Measurements from ENCODE around the gene IL32. TPM values are rescaled to one million over a fixed set of nuclear protein-coding genes. Genes with fewer than 3 reads are reported as not detected.
"Not testable (repeated sequence)": the region's sequence is repeated elsewhere in the genome, so short reads cannot be mapped to it uniquely, and the experiment has no call there.

The IL32 gene
- polyA plus RNA-seq, 1 experiment: 30.3 TPM

GRCh38 chr16:3066440-3066748 lies 954 bp downstream of the IL32 start:
- H3K4me3 ChIP-seq (ENCODE audit: low read depth, low read length): peak overlapping the region; percentile 51
- ChIA-PET POLR2A (no interaction called here), CTCF (interaction anchor here (1.1 kb wide), 1 partner anchor 35 kb away, joined by 3 read pairs; no protein-coding TSS in a partner anchor)
- no peak overlapping the region for H3K27ac ChIP-seq (ENCODE audit: low read depth, low read length)
- DNase-seq (ENCODE audit: low read depth, low spot score): no peak
- TF ChIP-seq CTCF (IDR thresholded peaks at IDR 0.05; ENCODE audit: low read depth, low read length): no peak
- H3K27me3 ChIP-seq (ENCODE audit: control insufficient read depth, insufficient read depth, low read length): no peaks in the 10 kb centered on the region
- no peaks in the 10 kb centered on the region for H3K9me3 ChIP-seq (ENCODE audit: control insufficient read depth, insufficient read depth, low read length)

DNA sequence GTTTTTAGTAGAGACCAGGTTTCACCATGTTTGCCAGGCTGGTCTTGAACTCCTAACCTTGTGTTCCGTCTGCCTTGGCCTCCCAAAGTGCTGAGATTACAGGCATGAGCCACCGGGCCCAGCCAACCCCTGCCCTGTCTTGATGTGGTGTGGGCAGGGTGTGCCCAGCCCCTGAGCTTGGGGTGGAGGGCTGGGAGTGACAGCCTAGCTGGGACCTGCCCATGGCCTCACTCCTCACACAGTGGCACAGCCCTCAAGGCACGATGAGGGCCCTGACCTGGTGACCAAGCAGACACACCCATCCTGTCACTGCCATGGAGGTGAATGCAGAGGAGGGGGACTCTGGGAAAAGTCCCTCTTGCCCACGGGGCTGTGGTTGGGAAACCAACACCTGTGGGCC lies 3.0 kb downstream of the IL32 start:
- ChIA-PET CTCF (no interaction called here), POLR2A (interaction anchor here (0.5 kb wide), 1 partner anchor 1390 kb away, joined by 5 read pairs; no protein-coding TSS in a partner anchor)
- TF ChIP-seq CTCF (IDR thresholded peaks at IDR 0.05; ENCODE audit: low read depth, low read length): no peak
- H3K27ac ChIP-seq (ENCODE audit: low read depth, low read length): no peak overlapping the region
- no peaks in the 10 kb centered on the region for H3K9me3 ChIP-seq (ENCODE audit: control insufficient read depth, insufficient read depth, low read length)
- no peak overlapping the region for H3K4me3 ChIP-seq (ENCODE audit: low read depth, low read length)
- no peak for DNase-seq (ENCODE audit: low read depth, low spot score)
- H3K27me3 ChIP-seq (ENCODE audit: control insufficient read depth, insufficient read depth, low read length): no peaks in the 10 kb centered on the region

- H3K4me3 ChIP-seq (ENCODE audit: low read depth, low read length); CTCF ChIA-PET; POLR2A ChIA-PET; H3K27ac ChIP-seq (ENCODE audit: low read depth, low read length); H3K9me3 ChIP-seq (ENCODE audit: control insufficient read depth, insufficient read depth, low read length); H3K27me3 ChIP-seq (ENCODE audit: control insufficient read depth, insufficient read depth, low read length); DNase-seq (ENCODE audit: low read depth, low spot score): not testable (repeated sequence)
These were observed 3.7 kb downstream of the IL32 start for GRCh38 chr16:3069146-3069545.

DNA sequence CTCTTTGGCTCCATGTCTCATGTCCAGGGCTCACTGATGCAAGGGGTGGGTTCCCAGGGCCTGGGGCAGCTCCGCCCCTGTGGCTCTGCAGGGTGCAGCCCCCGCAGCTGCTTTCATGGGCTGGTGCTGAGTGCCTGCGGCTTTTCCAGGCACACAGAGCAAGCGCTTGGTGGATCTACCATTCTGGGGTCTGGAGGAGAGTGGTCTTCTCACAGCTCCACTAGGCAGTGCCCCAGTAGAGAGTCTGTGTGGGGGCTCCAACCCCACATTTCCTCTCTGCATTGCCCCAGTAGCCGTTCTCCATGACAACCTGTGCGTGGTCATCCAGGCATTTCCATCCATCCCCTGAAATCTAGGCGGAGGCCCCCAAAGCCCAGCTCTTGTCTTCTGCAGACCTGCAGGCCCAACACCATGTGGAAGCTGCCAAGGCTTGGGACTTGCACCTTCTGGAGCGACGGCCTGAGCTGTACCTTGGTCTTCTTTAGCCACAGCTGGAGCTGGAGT lies 5.2 kb downstream of the IL32 start:
- H3K4me3 ChIP-seq (ENCODE audit: low read depth, low read length): no peak overlapping the region
- CTCF ChIA-PET: no interaction called here
- no peak for TF ChIP-seq CTCF (IDR thresholded peaks at IDR 0.05; ENCODE audit: low read depth, low read length)
- no peak overlapping the region for H3K27ac ChIP-seq (ENCODE audit: low read depth, low read length)
- DNase-seq (ENCODE audit: low read depth, low spot score): no peak
- POLR2A ChIA-PET: no interaction called here
- no peaks in the 10 kb centered on the region for H3K27me3 ChIP-seq (ENCODE audit: control insufficient read depth, insufficient read depth, low read length)
- no peaks in the 10 kb centered on the region for H3K9me3 ChIP-seq (ENCODE audit: control insufficient read depth, insufficient read depth, low read length)

DNA sequence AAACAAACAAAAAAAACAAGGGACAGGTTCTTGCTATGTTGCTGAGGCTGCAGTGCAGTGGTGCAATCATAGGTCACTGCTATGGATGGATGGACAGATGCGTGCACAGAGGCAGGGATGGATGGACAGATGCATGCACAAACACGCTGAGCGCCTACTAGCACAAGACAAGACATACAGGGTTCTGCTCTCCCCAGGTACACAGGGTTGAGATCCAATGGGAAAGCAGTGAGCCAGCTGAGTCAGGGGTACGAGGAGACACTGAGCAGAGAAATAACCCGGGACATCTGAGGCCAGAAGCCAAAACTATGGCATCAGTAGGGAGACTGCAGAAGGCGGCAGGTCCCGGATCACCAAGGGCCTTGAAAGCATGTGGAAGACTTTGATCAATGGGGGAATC lies 6.2 kb downstream of the IL32 start:
- TF ChIP-seq CTCF (IDR thresholded peaks at IDR 0.05; ENCODE audit: low read depth, low read length): no peak
- DNase-seq (ENCODE audit: low read depth, low spot score): no peak
- Histone ChIP-seq H3K4me3 (ENCODE audit: low read depth, low read length) (no peak overlapping the region), H3K27me3 (ENCODE audit: control insufficient read depth, insufficient read depth, low read length) (peaks cover 5% of the 10 kb centered on the region), H3K9me3 (ENCODE audit: control insufficient read depth, insufficient read depth, low read length) (no peaks in the 10 kb centered on the region), H3K27ac (ENCODE audit: low read depth, low read length) (no peak overlapping the region)
- CTCF ChIA-PET: no interaction called here
- POLR2A ChIA-PET: no interaction called here

DNA sequence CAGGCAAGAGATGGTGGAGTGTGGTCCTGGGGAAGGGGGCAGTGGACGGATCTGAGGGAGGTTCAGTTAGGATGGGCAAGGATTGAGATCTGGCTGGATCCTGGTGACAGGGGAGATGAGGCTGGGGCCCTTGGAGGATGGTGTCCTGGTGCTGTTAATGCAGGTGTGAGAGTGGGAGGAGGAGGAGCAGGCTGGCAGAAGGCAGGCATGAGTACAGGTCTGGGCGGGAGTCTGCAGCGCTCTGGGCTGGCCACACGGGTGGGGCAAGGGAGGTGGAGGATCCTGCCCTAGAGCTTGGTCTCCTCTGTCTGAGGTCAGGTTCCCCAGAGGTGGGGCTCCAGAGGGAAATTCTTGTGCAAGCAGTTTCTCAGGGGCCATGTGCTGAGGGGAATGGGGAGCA lies 6.7 kb downstream of the IL32 start:
- H3K9me3 ChIP-seq (ENCODE audit: control insufficient read depth, insufficient read depth, low read length); H3K27me3 ChIP-seq (ENCODE audit: control insufficient read depth, insufficient read depth, low read length); CTCF ChIA-PET; POLR2A ChIA-PET; H3K27ac ChIP-seq (ENCODE audit: low read depth, low read length); DNase-seq (ENCODE audit: low read depth, low spot score); H3K4me3 ChIP-seq (ENCODE audit: low read depth, low read length): not testable (repeated sequence)

DNA sequence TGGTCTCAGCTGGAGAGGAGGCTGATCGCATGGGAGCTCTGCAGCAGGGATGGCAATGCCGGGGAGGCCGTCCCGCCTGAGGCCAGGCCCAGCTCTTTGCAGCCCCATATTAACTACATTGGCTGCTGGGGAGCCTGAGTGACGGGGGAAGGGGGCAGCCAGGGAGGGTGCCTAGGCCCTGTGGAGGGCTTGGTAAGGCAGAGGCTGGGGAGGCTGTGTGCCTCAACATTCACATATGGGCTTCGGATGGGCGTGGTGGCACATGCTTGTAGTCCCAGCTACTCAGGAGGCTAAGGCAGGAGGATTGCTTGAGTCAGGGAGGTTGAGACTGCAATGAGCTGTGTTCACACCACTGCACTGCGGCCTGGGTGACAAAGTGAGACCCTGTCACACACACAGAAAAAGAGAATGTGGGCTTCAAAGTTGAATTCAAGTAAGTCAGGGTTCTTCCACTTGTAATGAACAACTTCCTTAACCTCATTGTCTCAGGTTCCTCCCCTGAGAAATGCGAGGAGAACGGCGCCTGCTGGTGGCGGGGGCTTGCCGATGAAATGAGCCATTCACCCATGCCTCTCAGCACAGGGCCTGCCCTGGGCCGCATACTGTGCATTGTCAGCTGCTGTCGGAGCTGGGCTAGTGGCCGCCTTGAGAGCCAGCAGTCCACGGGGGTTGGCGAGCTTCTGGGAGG lies 7.3 kb downstream of the IL32 start:
- H3K9me3 ChIP-seq (ENCODE audit: control insufficient read depth, insufficient read depth, low read length); H3K27ac ChIP-seq (ENCODE audit: low read depth, low read length); H3K4me3 ChIP-seq (ENCODE audit: low read depth, low read length); CTCF ChIA-PET; DNase-seq (ENCODE audit: low read depth, low spot score); POLR2A ChIA-PET: not testable (repeated sequence)
- H3K27me3 ChIP-seq (ENCODE audit: control insufficient read depth, insufficient read depth, low read length): peaks cover 13% of the 10 kb centered on the region
